SK-N-SH treated with all-trans-retinoic acid at 6 μM for 48 hours (cell line): ENCODE results near the gene ZBTB3.

Experiments
- ATAC-seq: fragments of 200-7000 bp; cut with Tn5 transposase; 3 replicates; pipeline ENCODE4 v1.9.1; 2020; ENCODE audit warnings: mild to moderate bottlenecking, moderate library complexity
- ARNTL ChIP-seq: fragments of 450-650 bp; formaldehyde crosslinking; IDR thresholded peaks from 2 replicates; pipeline ENCODE4 v1.5.0; 2020; ENCODE audit warnings: low read depth, mild to moderate bottlenecking, moderate library complexity, borderline replicate concordance
- BACH2 ChIP-seq: fragments of 250-450 bp; sonication (Bioruptor Pico); IDR thresholded peaks from 2 replicates; pipeline ENCODE4 v1.9.0; 2021; ENCODE audit warnings: mild to moderate bottlenecking, borderline replicate concordance
- CREB5 ChIP-seq: fragments of 250-450 bp; sonication (Bioruptor Pico); IDR thresholded peaks from 2 replicates; pipeline ENCODE4 v1.5.1; 2020; ENCODE audit warnings: low read depth, mild to moderate bottlenecking, moderate library complexity
- ESRRG ChIP-seq: fragments of 250-450 bp; sonication (Bioruptor Pico); IDR thresholded peaks from 2 replicates; pipeline ENCODE4 v1.6.1; 2021; ENCODE audit warnings: mild to moderate bottlenecking
- GLIS3 ChIP-seq: fragments of 250-450 bp; sonication (Bioruptor Pico); IDR thresholded peaks from 2 replicates; pipeline ENCODE4 v1.5.0; 2020; ENCODE audit warnings: mild to moderate bottlenecking, moderate library complexity
- ISL1 ChIP-seq: fragments of 250-450 bp; sonication (Bioruptor Pico); IDR thresholded peaks from 2 replicates; pipeline ENCODE4 v2.1.2; 2022; ENCODE audit warnings: mild to moderate bottlenecking, moderate library complexity
- OSR1 ChIP-seq: fragments of 250-450 bp; sonication (Bioruptor Pico); IDR thresholded peaks from 2 replicates; pipeline ENCODE4 v1.8.0; 2022; ENCODE audit warnings: moderate library complexity, mild to moderate bottlenecking, inconsistent platforms
- PATZ1 ChIP-seq: fragments of 250-450 bp; sonication (Bioruptor Pico); IDR thresholded peaks from 2 replicates; pipeline ENCODE4 v1.8.0; 2020; ENCODE audit warnings: mild to moderate bottlenecking, moderate library complexity, borderline replicate concordance
- RARB ChIP-seq: fragments of 250-450 bp; sonication (Bioruptor Pico); IDR thresholded peaks from 2 replicates; pipeline ENCODE4 v1.8.0; 2021; ENCODE audit warnings: mild to moderate bottlenecking, moderate library complexity
- TCF4 ChIP-seq: fragments of 250-450 bp; sonication (Bioruptor Pico); IDR thresholded peaks from 2 replicates; pipeline ENCODE4 v1.8.0; 2021; ENCODE audit warnings: mild to moderate bottlenecking, moderate library complexity, borderline replicate concordance
- ZC3H10 ChIP-seq: fragments of 250-450 bp; sonication (Bioruptor Pico); IDR thresholded peaks from 2 replicates; pipeline ENCODE4 v1.5.1; 2021; ENCODE audit warnings: mild to moderate bottlenecking, moderate library complexity
- ZFP30 ChIP-seq: fragments of 450-650 bp; formaldehyde crosslinking; IDR thresholded peaks from 2 replicates; pipeline ENCODE4 v1.5.0; 2022; ENCODE audit warnings: mild to moderate bottlenecking, moderate library complexity
- ZNF565 ChIP-seq: fragments of 450-650 bp; formaldehyde crosslinking; conservative IDR thresholded peaks from 2 replicates; pipeline ENCODE4 v1.5.0; 2020; ENCODE audit warnings: low read depth, mild to moderate bottlenecking, moderate library complexity
- ZNF70 ChIP-seq: fragments of 450-650 bp; formaldehyde crosslinking; IDR thresholded peaks from 2 replicates; pipeline ENCODE4 v1.5.0; 2020; ENCODE audit warnings: mild to moderate bottlenecking, moderate library complexity

Gene ZBTB3

GRCh38 chr11:62702246-62702645 lies 51.7 kb downstream of the ZBTB3 start:
- no peak for ATAC-seq
- TF ChIP-seq ARNTL (CRISPR knock-in tag), result no peak
- no peak for TF ChIP-seq ZFP30 (CRISPR knock-in tag)
- no peak for TF ChIP-seq ZC3H10 (CRISPR knock-in tag)
- no peak for TF ChIP-seq ESRRG
- no peak for TF ChIP-seq CREB5 (CRISPR knock-in tag)
- no peak for TF ChIP-seq BACH2 (CRISPR knock-in tag)
- no peak for TF ChIP-seq GLIS3 (CRISPR knock-in tag)
- no peak for TF ChIP-seq OSR1 (CRISPR knock-in tag)
- no peak for TF ChIP-seq ZNF565 (CRISPR knock-in tag)
- no peak for TF ChIP-seq TCF4 (CRISPR knock-in tag)
- no peak for TF ChIP-seq PATZ1 (CRISPR knock-in tag)
- no peak for TF ChIP-seq RARB (CRISPR knock-in tag)
- TF ChIP-seq ISL1 (CRISPR knock-in tag), result no peak
- TF ChIP-seq ZNF70 (CRISPR knock-in tag), result no peak
